NCI-H510A treated with DMSO at 0.1 percent for 48 hours (cell line): ENCODE results near the gene MEIOB.
"Not testable (repeated sequence)": the region's sequence is repeated elsewhere in the genome, so short reads cannot be mapped to it uniquely, and the experiment has no call there.

Source experiments
- DNase-seq: peaks from one replicate; lab custom pipeline; 2025; lab: John Stamatoyannopoulos, UW

MEIOB gene

DNA sequence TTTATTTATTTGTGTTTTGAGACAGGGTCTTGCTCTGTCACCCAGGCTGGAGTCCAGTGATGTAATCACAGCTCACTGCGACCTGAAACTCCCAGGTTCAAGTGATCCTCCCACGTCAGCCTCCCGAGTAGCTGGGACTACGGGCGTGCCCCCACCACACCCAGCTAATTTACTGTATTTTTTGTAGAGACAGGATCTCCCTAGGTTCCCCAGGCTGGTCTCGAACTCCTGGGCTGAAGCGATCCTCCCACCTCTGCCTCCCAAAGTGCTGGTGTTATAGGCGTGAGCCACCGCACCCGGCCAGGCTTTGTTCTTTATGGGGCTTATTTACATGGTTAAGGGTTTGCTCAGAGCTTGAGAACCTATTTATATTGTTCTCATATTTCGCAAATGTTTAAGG is 5.8 kb upstream of the MEIOB start:
- DNase-seq, result no peak

DNA sequence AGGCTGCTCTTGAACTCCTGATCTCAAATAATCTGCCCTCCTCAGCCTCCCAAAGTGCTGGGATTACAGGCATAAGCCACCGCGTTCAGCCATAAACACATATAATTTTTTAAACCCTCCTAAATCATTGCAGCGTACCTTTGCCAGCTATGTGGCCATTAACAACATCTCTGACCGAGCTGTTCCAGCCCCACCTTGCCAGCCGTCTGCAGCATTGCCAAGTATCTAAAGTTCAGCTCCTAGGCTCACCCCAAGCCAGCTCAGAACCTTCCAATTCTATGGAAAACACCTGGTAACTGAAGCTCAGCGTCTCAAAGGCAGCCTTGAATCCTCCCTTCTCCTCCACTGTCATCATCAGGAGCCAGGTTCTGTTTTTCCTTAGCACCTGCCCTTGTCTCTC is 5.1 kb upstream of the MEIOB start:
- DNase-seq, result no peak

DNA sequence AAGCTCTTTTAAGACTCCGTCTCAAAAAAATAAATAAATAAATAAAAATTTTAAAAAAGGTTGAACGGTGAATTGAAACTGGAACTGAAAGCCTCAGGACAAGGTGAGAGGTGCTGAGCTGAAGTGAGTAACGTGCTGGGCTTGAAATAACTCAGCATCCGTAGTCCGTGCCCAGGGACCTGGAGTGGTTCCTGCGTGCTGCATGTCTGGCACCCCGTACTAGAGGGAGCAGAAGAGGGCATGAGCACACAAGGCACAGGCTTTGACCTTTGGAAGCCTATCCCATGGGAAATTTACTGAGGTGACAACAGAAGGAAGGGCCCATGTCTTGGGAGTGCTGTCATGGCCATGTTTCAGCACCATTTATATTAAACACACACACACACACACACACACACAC is 4.5 kb upstream of the MEIOB start:
- no peak for DNase-seq

DNA sequence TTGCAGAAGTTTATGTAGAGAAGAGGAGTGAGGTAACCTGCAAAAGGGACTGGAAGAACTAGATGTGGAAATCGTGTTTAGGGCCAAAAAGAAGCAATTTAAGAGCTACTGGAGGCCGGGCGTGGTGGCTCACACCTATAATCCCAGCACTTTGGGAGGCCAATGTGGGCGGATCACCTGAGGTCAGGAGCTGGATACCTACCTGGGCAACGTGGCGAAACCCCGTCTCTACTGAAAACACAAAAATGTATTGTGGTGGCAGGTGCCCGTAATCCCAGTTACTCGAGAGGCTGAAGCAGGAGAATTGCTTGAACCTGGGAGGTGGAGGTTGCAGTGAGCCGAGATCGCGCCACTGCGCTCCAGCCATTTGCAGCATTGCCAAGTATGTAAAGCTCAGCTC is 4.1 kb upstream of the MEIOB start:
- DNase-seq, result not testable (repeated sequence)

DNA sequence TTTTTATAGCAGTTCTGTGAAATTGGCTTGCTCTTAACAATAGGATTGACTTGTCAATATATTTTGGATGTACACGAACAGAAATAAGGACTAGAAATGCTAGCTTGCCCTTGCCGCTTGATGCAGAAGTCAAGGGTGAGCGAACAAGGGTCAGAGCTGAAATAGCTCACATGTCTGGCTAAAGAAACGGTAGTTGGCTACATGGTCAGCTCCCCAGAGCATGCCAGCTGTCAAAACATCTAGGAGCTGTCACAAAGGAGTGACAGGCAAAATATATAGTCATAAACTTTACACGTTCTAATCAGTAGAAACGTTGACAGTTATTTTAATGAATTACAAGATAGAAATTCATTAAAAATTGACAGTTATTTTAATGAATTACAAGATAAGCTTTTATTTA is 2.9 kb upstream of the MEIOB start:
- no peak for DNase-seq

DNA sequence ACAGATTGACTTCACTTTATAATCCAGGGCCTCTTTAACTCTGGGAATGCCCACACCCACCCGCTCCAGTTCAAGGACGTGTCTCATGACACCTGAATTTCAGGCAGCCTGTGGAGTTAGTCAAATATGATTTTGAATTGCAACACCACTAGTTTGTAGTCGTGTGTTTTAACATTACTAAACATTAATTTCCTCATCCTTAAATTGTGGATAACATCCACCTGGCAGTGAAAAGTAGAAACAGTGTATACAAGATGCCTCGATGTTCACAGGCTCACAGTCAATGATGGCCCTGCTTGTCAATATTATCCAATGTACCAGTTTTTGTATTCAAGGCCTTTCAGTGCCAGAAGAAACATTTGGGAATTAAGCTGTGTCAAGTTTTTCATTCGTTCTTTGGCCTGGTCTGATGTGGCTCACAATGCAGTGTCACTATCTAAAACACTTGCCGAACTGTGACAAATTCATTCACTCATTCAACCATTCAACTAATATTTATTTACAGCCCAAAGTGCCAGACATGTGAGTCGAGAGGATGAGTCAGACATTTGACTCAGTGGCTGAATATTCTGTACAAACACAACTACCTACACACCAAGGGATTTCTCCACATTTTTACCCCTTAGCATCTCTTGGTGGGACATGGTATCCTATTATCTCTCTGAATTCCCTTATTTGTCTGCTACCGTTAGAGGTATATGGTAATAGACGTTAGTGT is 1.4 kb downstream of the MEIOB start:
- DNase-seq, result peak; percentile 26

DNA sequence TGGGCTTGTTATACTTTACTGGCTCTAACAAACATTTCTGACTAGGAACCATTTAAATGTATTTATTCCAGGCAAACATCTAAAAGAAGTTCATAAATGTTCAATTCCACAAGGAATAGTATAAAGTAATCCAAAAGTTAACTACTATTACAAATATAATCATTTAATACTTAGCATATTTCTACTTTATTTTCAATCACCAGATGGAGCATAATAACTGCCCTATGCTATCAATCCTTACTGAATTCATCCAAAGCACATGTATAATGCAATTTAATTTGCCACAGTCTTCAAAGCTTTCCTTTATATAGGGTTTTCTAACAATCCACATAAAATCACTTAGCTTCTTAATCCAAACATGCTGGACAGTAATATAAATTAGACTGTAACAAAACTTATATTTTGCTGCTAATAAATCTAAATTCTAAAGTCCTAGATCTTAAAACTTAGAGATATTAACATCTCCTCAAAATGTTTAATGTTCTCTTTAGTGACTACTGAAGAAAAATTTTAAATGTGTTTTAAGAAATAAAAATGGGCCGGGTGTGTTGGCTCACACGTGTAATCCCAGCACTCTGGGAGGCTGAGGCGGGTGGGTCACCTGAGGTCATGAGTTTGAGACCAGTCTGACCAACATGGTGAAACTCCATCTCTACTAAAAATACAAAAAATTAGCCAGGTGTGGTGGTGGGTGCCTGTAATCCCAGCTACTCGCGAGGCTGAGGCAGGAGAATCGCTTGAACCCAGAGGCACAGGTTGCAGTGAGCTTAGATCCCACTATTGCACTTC is 5.9 kb downstream of the MEIOB start:
- no peak for DNase-seq

DNA sequence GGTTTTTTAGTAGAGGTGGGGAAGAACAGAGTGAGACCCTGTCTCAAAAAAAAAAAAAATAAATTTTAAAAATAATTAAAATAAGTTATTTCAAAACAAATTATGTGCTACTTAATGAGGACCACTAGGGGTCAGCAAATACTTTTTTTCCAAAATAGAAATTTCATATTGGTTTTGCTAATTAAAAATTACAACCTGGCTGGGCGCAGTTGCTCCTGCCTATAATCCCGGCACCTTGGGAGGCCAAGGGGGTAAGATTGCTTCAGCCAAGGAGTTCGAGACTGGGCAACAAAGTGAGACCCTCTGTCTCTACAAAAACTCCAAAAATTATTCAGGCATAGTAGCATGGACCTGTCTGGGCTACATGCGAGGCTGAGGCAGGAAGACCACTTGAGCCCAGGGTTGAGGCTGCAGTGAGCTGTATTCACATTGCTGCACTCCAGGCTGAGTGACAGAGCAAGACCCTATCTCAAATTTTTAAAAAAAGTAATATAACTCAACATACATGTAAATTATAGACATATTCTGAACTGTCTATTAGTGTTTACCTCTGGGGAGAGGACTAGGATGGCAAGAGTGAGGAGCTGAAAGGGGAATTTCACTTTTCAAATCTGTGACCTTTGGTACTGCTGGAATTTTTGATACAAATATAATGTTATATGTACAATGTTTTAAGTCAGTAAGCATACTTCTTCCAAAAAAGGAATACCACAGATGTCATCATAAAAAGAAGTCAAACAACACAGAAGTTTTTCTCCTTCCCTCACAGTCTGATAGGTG is 8.1 kb downstream of the MEIOB start:
- DNase-seq, result no peak

DNA sequence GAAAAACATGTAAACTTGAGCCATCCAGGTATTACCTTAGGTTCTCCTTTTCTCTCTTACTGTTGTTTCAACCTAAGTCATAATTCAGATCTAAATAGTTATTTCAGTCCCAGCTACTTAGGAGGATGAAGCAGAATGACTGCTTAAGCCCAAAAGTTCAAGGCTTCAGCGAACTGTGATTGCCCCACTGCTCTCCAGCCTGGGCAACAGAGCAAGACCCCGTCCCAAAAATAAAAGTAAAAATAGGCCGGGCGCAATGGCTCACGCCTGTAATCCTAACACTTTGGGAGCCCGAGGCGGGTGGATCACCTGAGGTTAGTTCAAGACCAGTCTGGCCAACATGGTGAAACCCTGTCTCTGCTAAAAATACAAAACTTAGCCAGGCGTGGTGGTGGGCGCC is 9.6 kb downstream of the MEIOB start:
- DNase-seq, result no peak

DNA sequence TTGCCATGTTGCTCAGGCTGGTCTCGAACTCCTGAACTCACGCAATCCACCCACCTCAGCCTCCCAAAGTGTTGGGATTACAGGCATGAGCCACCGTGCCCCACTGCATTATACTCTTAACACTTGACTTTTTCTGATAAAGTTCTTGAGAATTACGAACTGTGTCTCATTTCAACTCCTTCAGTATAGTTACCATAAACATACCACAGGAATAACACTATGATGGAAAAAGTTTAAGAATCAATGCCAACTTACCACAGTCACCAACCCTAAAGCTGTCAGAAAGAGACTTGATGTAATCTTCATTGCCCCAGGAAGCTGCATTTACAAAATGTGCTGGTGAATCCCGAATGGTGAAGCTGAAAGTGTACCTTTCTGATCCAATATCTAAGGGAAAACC is 10.2 kb downstream of the MEIOB start:
- DNase-seq, result no peak

DNA sequence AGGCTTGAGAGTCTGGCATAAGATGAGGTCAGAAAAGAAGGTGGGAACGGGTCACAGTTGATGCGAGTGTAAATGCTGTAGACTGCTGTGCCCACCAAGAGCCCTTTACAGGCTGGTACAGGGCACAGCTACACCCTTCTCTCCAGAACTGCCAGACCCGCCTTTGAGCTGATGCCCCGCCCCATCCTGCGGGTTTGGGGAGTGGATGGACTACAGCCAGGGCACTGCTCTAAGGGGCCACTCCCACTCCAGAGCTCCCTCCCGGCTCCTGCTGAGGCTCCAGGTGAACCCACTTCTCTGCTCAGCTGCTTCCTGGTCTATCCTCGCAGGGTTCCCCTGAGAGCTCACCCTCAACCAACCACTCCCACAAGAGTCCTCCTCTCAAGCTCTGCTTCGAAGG is 12.3 kb downstream of the MEIOB start:
- no peak for DNase-seq

DNA sequence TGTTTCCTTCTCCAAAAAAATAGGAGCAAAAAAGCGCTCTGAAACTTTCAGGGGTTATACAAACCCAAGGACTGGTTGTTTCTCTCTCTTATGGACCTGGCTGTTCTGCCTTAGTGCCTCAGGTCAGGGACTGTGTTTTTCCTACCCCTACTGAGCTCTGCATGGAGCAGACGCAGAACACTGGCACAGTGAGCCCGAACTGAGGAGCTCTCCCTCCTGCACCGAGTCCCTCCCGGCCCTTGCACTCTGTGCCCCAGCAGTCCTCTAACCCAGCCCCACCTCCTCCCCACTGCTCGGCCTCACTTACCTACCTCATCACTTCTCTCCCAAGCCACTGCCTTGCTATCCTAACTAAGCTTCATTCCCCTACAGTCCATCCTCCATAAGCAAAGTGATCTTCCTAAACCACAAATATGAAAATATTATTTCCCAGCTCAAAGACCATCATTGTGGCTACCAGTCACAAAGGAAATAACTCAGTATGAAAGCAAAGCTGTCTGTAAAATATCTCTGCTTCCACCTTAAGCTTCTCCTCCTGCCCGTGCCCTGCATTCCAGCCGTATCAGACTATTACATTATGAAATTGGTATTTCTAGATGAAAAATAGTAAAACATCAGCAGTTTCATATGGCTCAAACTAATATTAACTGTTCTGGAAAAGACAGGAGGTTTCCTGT is 13.6 kb downstream of the MEIOB start:
- DNase-seq, result no peak

DNA sequence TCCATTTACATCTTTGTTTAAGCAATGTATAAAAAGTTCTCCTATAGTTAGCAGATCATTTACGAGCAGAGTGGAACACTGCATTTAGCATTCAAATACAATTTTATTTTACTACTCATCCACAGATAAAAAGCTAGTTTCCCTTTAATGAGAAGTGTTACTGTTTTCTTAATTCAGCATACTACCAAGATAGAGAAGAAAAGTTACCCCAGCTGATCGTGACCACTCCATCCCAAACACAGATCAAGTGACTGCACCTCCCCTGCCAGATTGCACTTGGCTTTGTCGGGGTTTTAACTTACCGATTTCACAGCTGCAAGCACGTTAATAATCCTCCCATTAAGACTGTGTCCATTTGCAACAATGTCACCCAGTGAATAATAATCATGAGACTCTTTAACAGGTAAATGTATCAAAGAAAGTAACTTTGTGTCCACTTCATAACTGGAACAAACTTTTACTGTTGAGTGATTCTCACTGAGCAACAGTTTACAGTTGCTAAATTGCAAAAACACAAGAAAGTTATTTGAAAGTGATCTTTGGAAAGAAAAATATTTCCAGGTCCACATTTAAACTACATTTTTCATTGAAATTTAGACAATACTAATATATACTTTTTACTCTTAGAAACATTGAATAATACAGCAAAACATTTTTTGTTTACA is 14.4 kb downstream of the MEIOB start:
- DNase-seq, result no peak

DNA sequence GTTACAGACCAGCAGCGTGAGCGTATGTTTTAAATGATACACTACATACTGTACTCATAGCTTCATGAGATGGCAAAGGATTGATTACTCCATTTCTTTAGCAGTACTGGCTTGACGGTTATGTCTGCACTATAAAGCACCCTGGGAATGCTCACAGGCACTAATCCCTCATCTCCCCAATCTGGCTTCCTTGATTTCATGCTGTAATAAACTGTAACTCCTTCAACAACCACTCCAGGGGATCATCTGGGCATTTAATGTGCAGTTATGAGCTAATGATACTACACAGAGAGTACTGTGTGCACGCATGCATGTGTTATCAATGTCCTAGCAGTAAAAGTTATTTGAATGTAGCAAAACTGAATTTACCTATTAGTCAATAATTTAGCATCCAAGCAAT is 20.2 kb downstream of the MEIOB start:
- DNase-seq, result no peak

DNA sequence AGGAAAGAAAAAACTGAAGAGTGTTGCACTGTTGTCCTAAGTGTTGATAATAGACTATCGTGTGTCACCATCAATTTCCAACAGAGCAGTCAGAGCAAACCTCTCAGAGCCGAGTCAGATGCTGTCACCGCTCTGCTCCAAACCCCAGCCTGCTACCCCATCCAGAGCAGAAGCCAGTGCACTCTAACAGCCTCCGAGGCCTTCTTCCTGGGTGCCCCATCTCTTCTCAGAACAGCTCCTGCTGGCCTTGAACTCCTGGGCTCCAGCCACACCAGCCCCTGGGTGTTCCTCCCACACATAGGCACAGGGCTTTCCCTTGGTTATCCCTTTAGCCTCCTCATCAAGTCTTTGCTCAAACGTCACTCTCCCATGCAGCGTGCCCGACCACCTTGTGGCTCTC is 21.0 kb downstream of the MEIOB start:
- DNase-seq, result no peak

DNA sequence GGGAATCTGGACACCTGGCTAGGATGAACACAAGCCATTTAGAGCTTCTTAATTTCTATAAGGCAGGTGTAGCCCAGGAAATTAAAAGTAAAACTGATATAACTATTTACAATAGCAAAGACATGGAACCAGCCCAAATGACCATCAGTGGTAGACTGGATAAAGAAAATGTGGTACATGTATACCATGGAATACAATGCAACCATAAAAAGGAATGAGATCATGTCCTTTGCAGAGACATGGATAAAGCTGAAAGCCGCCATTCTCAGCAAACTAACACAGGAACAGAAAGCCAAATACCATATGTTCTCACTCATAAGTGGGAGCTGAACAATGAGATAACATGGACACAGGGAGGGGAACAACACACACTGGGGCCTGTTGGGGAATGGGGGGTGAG is 25.5 kb downstream of the MEIOB start:
- no peak for DNase-seq

DNA sequence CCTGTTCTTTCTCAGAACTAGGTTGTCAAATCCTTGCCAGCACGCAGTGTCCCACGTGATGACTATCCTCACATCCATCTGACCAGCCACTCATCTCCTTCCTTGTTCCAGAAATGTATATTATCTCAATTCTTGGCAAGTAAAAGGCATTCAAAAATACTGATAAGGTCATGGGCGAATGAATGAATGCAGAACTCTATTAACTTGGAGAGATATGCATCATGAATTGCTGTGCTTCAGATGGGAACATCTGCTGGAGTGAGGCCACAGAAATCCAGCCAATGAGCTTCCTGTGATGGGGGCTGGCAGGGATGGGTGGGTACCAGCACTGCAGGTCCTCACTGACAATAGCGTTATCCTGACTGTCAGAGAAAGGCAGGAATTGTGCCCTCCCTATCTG is 26.0 kb downstream of the MEIOB start:
- no peak for DNase-seq

DNA sequence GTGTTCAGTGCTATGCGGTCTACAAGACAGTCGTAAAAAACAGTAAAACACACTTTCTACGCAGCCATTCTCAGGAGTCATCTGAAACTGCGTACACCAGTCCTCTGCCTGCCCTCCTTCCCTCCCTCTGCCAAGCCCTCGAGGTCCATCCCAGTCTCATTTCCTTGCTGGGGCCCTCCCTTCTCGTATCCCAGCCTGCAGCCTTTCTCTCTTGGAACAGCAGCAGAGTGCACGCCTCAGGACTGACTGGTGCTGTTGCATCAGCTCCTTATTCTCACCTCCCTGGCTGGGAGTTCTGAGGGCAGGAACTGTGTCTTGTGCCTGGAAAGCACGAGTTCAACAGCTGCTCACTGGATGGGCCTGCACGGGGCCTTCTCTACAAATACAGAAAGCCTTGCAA is 32.4 kb downstream of the MEIOB start:
- DNase-seq, result no peak

DNA sequence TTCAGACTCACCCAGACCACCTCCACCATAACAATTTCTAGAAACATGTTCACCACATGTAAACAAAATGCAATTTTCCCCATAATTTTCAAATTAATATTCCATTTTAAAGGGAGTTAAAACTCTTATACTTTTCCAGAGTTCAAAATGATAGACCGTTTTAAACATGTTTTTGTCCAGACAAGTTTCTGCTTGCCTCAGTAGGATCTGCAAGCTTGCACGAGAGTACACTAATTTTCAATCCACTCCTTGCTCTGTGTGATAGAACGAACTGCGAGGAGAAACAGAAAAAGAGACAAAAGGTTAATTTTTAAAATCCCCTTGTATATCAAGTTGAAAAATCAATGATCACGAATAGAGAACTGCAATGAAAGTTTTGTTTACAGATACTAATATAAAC is 37.9 kb downstream of the MEIOB start:
- DNase-seq, result no peak

DNA sequence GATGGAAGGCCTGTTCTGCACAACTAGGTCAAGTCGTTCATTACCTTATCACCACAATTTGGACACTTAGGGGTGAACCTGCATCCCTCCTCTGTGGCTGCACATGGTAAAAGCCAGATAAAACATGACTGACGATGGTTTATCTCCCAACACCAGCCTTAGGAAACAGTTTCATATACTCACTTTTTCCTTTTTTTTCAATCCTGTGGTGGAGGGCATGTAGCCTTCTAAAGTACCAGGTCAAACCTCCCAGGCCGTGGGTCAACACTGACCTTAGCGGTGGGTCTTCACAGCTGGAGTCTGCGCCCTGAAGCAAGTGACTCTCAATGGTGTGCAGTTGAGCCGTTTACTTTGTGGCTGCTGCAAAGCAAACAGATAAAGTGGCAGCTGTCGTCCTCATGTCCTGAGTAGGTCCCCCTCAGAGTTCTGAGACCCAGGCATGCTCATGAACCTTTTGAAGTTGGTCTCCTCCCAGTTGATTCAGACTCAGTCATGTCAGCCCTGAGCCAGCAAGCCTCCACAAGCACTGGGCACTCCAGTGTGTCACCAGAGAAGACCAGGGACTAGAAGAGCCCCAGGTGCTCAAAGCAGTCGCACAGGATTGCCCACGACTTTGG is 39.0 kb downstream of the MEIOB start:
- peak; percentile 93 for DNase-seq
